Cardiac fibroblast (primary cell): Measurements from ENCODE around the gene NIM1K.
A peak's percentile ranks its signal among the peaks of the same experiment; 100 is the strongest.
"Not testable (repeated sequence)": the region's sequence is repeated elsewhere in the genome, so short reads cannot be mapped to it uniquely, and the experiment has no call there.

Source experiments
- DNase-seq, 2 donors: peaks; one replicate each; pipeline versions ENCODE4 v3.0.0 to v3.0.0-alpha.2; 2010; ENCODE audit warnings: low read depth in 2 of 2
- H3K4me3 ChIP-seq, 2 donors: replicated peaks in 1 of 2; 1 replicate in 1 of 2; 2 replicates in 1 of 2; pipeline ENCODE4 v1.5.1; 2011; ENCODE audit warnings: low read depth in 2 of 2, low read length in 2 of 2, mild to moderate bottlenecking in 2 of 2, moderate library complexity in 1 of 2
- TF ChIP-seq, protein P1 (sequence below): IDR thresholded peaks from one replicate; pipeline ENCODE4 v1.5.1; 2011; ENCODE audit warnings: low read depth, mild to moderate bottlenecking, low read length, inconsistent platforms

The NIM1K gene

DNA sequence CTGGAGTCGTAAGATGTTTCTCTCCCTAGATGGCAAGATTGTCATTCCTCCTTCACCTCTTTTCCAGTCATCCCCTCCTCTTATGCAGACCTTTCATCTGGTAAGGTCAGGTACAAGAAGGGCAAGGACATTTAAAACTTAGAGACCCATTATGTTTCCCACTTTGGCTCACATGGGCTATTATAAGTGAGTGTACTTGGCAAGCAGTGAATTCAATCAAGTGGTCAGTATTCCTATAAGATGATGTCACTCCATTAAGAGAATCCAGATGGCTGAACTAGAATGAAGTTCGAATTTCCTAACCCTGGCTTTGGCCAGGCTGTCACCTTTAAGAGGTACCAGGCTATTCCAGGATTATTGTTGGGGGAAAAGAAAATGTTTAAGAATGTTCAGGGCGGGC is 39.1 kb upstream of the NIM1K start:
- DNase-seq: peak; percentile 15 to 48
- TF ChIP-seq, protein P1, sequence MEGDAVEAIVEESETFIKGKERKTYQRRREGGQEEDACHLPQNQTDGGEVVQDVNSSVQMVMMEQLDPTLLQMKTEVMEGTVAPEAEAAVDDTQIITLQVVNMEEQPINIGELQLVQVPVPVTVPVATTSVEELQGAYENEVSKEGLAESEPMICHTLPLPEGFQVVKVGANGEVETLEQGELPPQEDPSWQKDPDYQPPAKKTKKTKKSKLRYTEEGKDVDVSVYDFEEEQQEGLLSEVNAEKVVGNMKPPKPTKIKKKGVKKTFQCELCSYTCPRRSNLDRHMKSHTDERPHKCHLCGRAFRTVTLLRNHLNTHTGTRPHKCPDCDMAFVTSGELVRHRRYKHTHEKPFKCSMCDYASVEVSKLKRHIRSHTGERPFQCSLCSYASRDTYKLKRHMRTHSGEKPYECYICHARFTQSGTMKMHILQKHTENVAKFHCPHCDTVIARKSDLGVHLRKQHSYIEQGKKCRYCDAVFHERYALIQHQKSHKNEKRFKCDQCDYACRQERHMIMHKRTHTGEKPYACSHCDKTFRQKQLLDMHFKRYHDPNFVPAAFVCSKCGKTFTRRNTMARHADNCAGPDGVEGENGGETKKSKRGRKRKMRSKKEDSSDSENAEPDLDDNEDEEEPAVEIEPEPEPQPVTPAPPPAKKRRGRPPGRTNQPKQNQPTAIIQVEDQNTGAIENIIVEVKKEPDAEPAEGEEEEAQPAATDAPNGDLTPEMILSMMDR: no peak
- H3K4me3 ChIP-seq: no peak overlapping the region

DNA sequence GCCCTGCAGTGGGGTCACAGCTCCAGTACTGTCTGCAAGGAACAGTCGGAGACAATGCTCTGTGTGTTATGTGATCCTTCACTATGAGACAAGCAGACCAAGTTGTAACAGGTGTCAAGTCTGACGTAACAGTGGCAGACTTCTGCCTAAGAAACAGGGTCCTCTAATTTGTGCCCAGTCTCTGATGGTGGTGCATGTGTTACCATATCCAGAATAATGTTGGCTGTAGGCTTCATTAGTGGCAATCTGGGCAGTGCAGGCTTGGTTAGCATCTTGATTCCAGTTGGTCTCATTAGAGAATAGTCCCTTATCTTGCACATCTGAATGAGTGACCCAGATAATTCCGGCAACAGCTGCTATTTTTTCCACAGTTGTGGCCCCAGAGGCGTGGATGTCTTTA is 37.6 kb upstream of the NIM1K start:
- TF ChIP-seq, protein P1: no peak
- H3K4me3 ChIP-seq: no peak overlapping the region
- no peak for DNase-seq

DNA sequence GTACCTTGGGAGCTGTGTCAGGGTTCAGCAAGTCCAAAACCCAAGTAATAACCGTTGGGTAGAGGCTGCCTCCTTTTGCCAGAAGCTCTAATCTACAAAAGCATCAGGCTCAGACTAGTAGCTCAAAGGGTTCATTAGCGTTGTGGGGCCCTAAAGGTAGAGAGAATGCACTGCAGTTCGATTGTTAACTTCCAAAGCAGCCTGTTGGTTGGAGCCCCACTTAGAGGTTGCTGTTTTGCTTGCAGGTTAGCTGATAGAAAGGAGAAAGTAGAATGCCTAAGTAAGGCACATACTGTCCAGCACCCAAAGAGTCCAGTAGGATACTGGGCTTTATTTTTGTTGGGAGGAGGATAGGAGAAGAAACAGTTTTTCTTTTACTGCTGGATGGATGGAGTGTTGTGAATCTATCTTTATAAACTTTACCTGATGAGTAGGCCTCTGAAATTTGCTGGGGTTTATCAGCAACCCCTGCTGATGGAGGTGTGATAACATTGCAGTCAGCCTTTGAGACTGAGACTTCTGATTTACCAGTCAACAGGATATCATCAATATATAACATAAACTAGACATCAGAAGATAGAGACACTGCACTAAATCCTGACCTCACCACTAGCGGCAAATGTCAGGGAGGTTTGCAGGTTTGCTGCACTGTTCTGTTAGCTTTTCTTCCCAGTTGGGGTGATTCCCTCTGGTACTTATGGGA is 36.5 kb upstream of the NIM1K start:
- no peak for DNase-seq
- TF ChIP-seq, protein P1: no peak
- no peak overlapping the region for H3K4me3 ChIP-seq

DNA sequence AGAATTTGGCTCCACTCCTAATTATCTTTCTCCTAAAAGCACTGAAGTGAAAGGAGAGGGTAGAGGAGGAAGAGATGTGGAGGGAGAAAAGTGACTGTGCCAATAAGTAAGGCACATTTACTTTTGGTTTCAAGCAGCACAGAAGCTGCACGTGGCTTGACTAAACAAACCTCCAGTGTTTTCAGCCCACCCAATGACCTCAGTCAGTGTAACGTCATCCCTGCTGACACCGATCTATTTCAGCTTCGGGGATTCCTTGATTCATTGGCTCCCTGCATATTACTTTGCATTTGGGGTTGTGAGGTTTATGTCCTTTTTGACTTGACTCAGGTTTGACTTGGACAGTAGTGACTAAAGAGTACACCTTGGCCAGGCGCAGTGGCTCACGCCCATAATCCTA is 35.6 kb upstream of the NIM1K start:
- TF ChIP-seq, protein P1: no peak
- H3K4me3 ChIP-seq: no peak overlapping the region
- DNase-seq: peak; percentile 34 to 64

DNA sequence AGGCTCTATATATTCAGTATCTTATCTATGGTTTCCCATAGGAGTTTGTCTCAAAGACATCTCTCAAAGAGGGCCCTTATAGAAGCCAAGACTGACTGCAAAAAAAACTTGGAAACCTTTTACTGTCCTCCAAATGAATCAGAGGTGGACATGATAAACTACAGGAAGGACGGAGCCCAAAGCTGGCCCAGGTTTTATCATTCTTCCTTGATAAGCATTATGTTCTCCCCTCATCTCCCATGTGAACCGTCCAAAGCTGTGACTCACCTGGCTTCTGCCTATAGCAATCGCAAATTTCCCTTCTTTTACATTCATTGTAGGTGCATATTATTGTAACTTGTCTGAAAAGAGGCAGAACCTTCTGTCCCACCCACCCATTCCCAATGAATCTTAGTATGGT is 35.0 kb upstream of the NIM1K start:
- H3K4me3 ChIP-seq: no peak overlapping the region
- TF ChIP-seq, protein P1: no peak
- DNase-seq: no peak

DNA sequence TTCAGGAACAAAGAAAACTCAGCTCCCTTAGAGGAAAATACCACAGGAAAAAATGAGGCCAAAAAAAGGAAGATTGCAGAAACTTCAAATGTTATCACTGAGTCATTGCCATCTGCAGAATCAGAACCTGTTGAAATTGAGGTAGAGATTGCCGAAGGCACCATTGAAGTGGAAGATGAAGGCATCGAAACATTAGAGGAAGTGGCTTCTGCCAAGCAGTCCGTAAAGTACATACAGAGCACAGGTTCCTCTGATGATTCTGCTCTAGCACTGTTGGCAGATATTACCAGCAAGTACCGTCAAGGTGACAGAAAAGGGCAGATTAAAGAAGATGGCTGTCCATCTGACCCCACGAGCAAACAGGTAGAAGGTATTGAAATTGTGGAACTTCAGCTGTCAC is 30.8 kb upstream of the NIM1K start:
- TF ChIP-seq, protein P1: no peak
- no peak for DNase-seq
- no peak overlapping the region for H3K4me3 ChIP-seq

DNA sequence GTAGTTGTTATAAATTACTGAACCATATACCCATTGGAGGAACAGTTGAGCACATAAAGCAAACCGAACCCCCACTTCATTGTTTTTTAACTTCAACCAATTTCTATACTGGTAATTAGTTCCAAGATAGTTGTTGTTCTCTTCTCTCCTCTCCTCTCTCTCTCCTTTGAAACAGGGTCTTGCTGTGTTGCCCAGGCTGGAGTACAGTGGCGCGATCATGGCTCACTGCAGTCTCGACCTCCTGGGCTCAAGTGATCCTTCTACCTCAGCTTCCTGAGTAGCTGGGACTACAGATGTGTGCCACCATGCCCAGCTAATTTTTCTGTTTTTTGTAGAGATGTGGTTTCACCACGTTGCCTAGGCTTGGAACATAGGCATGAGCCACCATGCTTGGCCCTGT is 27.2 kb upstream of the NIM1K start:
- DNase-seq, H3K4me3 ChIP-seq: not testable (repeated sequence)
